ENCODE data around the gene HSD17B14. TPM values are rescaled to one million over a fixed set of nuclear protein-coding genes. Genes with fewer than 3 reads are reported as not detected.

HSD17B14 gene
- total and polyA plus RNA-seq, 4 donors, result 3.7 to 12.6 (median 8.1) TPM

- H3K36me3 ChIP-seq (ENCODE audit: control insufficient read depth in 4 of 4, insufficient read depth in 3 of 4, low read depth in 1 of 4, low read length in 3 of 4), result peaks cover 0 to 4% (median 0%) of the 10 kb centered on the region in 4 donors
- no peak overlapping the region for H3K27ac ChIP-seq (ENCODE audit: low read depth in 1 of 2, low read length in 2 of 2)
- H3K4me3 ChIP-seq (ENCODE audit: low read depth in 1 of 3, low read length in 3 of 3), result no peak overlapping the region
- H3K27me3 ChIP-seq (ENCODE audit: control insufficient read depth in 4 of 4, insufficient read depth in 4 of 4, low read length in 3 of 4), result no peaks in the 10 kb centered on the region
- TF ChIP-seq ZBTB33 (IDR thresholded peaks at IDR 0.05), result no peak
- TF ChIP-seq RXRA (IDR thresholded peaks at IDR 0.05), result no peak
- TF ChIP-seq MAX (IDR thresholded peaks at IDR 0.05), result no peak
- no peak for TF ChIP-seq SP1 (IDR thresholded peaks at IDR 0.05)
- no peak for TF ChIP-seq TAF1 (conservative IDR thresholded peaks at IDR 0.05)
- TF ChIP-seq HNF4G (IDR thresholded peaks at IDR 0.05), result no peak
- TF ChIP-seq HNF4A (conservative IDR thresholded peaks at IDR 0.05), result no peak
- no peak for TF ChIP-seq FOXA1 (IDR thresholded peaks at IDR 0.05)
- 89% methylated on average over 8 of the region's 8 CpGs for WGBS
- DNase-seq (ENCODE audit: low spot score), result no peak
- H3K9me3 ChIP-seq (ENCODE audit: control insufficient read depth in 4 of 4, low read length in 3 of 4), result no peaks in the 10 kb centered on the region
- no peak overlapping the region for H3K9ac ChIP-seq (ENCODE audit: low read depth in 1 of 2, low read length in 2 of 2)
- peaks cover 2 to 30% (median 21%) of the 10 kb centered on the region in 4 donors for H3K4me1 ChIP-seq (ENCODE audit: control insufficient read depth in 4 of 4, insufficient read depth in 4 of 4, low read length in 3 of 4)
Measured at GRCh38 chr19:48804496-48804895, 31.8 kb downstream of the HSD17B14 start.

GRCh38 chr19:48802623-48803022 is 33.7 kb downstream of the HSD17B14 start:
- WGBS, result 86% methylated on average over 2 of the region's 2 CpGs
- Histone ChIP-seq H3K4me3 (ENCODE audit: low read depth in 1 of 3, low read length in 3 of 3) (no peak overlapping the region), H3K9me3 (ENCODE audit: control insufficient read depth in 4 of 4, low read length in 3 of 4) (no peaks in the 10 kb centered on the region), H3K27me3 (ENCODE audit: control insufficient read depth in 4 of 4, insufficient read depth in 4 of 4, low read length in 3 of 4) (no peaks in the 10 kb centered on the region), H3K36me3 (ENCODE audit: control insufficient read depth in 4 of 4, insufficient read depth in 3 of 4, low read depth in 1 of 4, low read length in 3 of 4) (peaks cover 0 to 6% (median 0%) of the 10 kb centered on the region in 4 donors), H3K27ac (ENCODE audit: low read depth in 1 of 2, low read length in 2 of 2) (no peak overlapping the region), H3K9ac (ENCODE audit: low read depth in 1 of 2, low read length in 2 of 2) (no peak overlapping the region), H3K4me1 (ENCODE audit: control insufficient read depth in 4 of 4, insufficient read depth in 4 of 4, low read length in 3 of 4) (peaks cover 0 to 12% (median 5%) of the 10 kb centered on the region in 4 donors)
- TF ChIP-seq RAD21 (IDR thresholded peaks at IDR 0.05), result no peak
- TF ChIP-seq EGR1 (IDR thresholded peaks at IDR 0.05; ENCODE audit: low read depth in 2 of 2), result no peak
- no peak for TF ChIP-seq RXRA (IDR thresholded peaks at IDR 0.05)
- TF ChIP-seq CTCF (IDR thresholded peaks at IDR 0.05; ENCODE audit: low read depth, low read length, missing input control), result no peak
- TF ChIP-seq REST (IDR thresholded peaks at IDR 0.05), result no peak
- TF ChIP-seq HNF4A (conservative IDR thresholded peaks at IDR 0.05), result no peak
- TF ChIP-seq JUND (IDR thresholded peaks at IDR 0.05), result no peak
- no peak for TF ChIP-seq ZBTB33 (IDR thresholded peaks at IDR 0.05)
- no peak for TF ChIP-seq HNF4G (IDR thresholded peaks at IDR 0.05)
- TF ChIP-seq SP1 (IDR thresholded peaks at IDR 0.05), result no peak
- TF ChIP-seq NR2F2 (IDR thresholded peaks at IDR 0.05), result no peak
- DNase-seq (ENCODE audit: low spot score), result no peak
